ENCODE results near the gene GABRG3. TPM values are rescaled to one million over a fixed set of nuclear protein-coding genes. Genes with fewer than 3 reads are reported as not detected.

The GABRG3 gene
- total RNA-seq, 1 donor from 2014 or later = 0.24 TPM

DNA sequence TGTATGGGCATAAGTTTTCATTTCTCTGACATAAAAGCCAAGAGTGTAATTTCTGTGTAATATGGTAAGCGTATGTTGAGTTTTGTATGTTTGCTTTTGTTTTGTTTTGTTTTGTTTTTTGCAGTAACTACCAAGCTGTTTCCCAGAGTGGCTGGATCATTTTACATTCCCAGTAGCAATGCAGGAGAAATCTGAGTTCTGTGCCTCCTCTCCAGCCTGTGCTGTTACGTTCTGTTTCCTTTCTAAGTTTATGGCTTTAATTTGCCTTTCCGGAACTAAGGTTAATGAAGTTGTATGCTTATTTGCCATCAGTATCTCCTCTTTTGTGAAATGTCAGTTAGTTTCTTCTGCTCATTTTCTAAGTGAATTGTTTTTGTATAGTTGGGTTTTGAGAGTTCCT, 307.8 kb downstream of the GABRG3 start:
- no peaks in the 10 kb centered on the region for H3K27me3 Mint-ChIP-seq
- no peak for DNase-seq (ENCODE audit: low spot score, unreplicated experiment)
- H3K4me1 Mint-ChIP-seq (ENCODE audit: low read depth) = peaks cover 6% of the 10 kb centered on the region
- no peaks in the 10 kb centered on the region for H3K36me3 Mint-ChIP-seq (ENCODE audit: insufficient read depth)
- H3K9me3 Mint-ChIP-seq (ENCODE audit: low read depth) = no peaks in the 10 kb centered on the region
- no peak overlapping the region for H3K4me3 Mint-ChIP-seq (ENCODE audit: low read depth)
- TF ChIP-seq CTCF (IDR thresholded peaks at IDR 0.05; ENCODE audit: unreplicated experiment) = no peak
- H3K27ac Mint-ChIP-seq = no peak overlapping the region

- H3K9me3 Mint-ChIP-seq (ENCODE audit: low read depth) = no peaks in the 10 kb centered on the region
- no peak for DNase-seq (ENCODE audit: low spot score, unreplicated experiment)
- H3K4me3 Mint-ChIP-seq (ENCODE audit: low read depth) = no peak overlapping the region
- no peaks in the 10 kb centered on the region for H3K27me3 Mint-ChIP-seq
- no peaks in the 10 kb centered on the region for H3K36me3 Mint-ChIP-seq (ENCODE audit: insufficient read depth)
- H3K27ac Mint-ChIP-seq = no peak overlapping the region
- no peak for TF ChIP-seq CTCF (IDR thresholded peaks at IDR 0.05; ENCODE audit: unreplicated experiment)
- no peaks in the 10 kb centered on the region for H3K4me1 Mint-ChIP-seq (ENCODE audit: low read depth)
Measured at GRCh38 chr15:27292641-27293040, 321.7 kb downstream of the GABRG3 start.

- no peak overlapping the region for H3K4me3 Mint-ChIP-seq (ENCODE audit: low read depth)
- H3K4me1 Mint-ChIP-seq (ENCODE audit: low read depth) = no peaks in the 10 kb centered on the region
- H3K36me3 Mint-ChIP-seq (ENCODE audit: insufficient read depth) = no peaks in the 10 kb centered on the region
- DNase-seq (ENCODE audit: low spot score, unreplicated experiment) = no peak
- no peak overlapping the region for H3K27ac Mint-ChIP-seq
- TF ChIP-seq CTCF (IDR thresholded peaks at IDR 0.05; ENCODE audit: unreplicated experiment) = no peak
- no peaks in the 10 kb centered on the region for H3K27me3 Mint-ChIP-seq
- no peaks in the 10 kb centered on the region for H3K9me3 Mint-ChIP-seq (ENCODE audit: low read depth)
Measured at GRCh38 chr15:27293607-27294006, 322.6 kb downstream of the GABRG3 start.

GRCh38 chr15:27317736-27318135, 346.8 kb downstream of the GABRG3 start:
- H3K36me3 Mint-ChIP-seq (ENCODE audit: insufficient read depth) = no peaks in the 10 kb centered on the region
- H3K27ac Mint-ChIP-seq = no peak overlapping the region

DNA sequence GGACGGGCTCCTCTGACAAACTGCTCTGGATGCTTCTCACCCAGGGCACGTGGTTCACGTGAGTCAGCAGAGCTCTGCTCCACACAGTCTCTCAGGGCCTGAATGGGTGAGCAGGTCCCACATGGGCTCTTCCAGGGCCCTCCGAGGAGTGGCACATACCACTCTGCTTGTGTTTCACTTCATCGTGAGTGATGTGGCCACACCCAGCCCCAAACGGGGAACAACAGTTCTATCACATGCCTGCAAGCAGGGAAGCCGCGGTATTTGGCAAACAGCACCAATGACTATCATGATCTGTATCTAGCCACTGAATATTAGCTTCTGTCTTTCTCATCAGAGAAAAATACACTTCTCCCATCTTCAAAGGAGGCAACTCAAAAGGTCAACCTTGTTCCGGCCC, 352.8 kb downstream of the GABRG3 start:
- Mint-ChIP-seq H3K4me1 (ENCODE audit: low read depth) (no peaks in the 10 kb centered on the region), H3K9me3 (ENCODE audit: low read depth) (no peaks in the 10 kb centered on the region), H3K27ac (no peak overlapping the region), H3K27me3 (no peaks in the 10 kb centered on the region), H3K36me3 (ENCODE audit: insufficient read depth) (no peaks in the 10 kb centered on the region), H3K4me3 (ENCODE audit: low read depth) (no peak overlapping the region)
- no peak for DNase-seq (ENCODE audit: low spot score, unreplicated experiment)
- TF ChIP-seq CTCF (IDR thresholded peaks at IDR 0.05; ENCODE audit: unreplicated experiment) = no peak

More at GRCh38 chr15:27317736-27318135, 346.8 kb downstream of the GABRG3 start:
- peaks cover 4% of the 10 kb centered on the region for H3K4me1 Mint-ChIP-seq (ENCODE audit: low read depth)
- H3K9me3 Mint-ChIP-seq (ENCODE audit: low read depth) = no peaks in the 10 kb centered on the region
- no peak for DNase-seq (ENCODE audit: low spot score, unreplicated experiment)
- no peaks in the 10 kb centered on the region for H3K27me3 Mint-ChIP-seq
- no peak overlapping the region for H3K4me3 Mint-ChIP-seq (ENCODE audit: low read depth)
- TF ChIP-seq CTCF (IDR thresholded peaks at IDR 0.05; ENCODE audit: unreplicated experiment) = no peak
